Heart left ventricle (tissue), 16 donors: ENCODE data around the gene MTMR4. TPM values are rescaled to one million over a fixed set of nuclear protein-coding genes. Genes with fewer than 3 reads are reported as not detected.

ENCODE experiments used
- ATAC-seq, 4 donors: fragments of 200-7000 bp; cut with Tn5 transposase; one replicate each; pipeline ENCODE4 v1.9.1; 2020 to 2022; ENCODE audit warnings: moderate library complexity in 4 of 4, mild to moderate bottlenecking in 3 of 4, moderate number of reproducible peaks in 1 of 4
- DNase-seq, 5 donors: peaks; one replicate each; pipeline ENCODE4 v3.0.0-alpha.2; 2020
- H3K27ac ChIP-seq, 12 donors: fragments of 200-600 bp; sonication (generic) in 4 of 12; one replicate each; pipeline versions ENCODE4 v1.5.0 to v1.8.0; 2016 to 2022; ENCODE audit warnings: mild to moderate bottlenecking in 2 of 12
- H3K27me3 ChIP-seq, 9 donors: fragments of 200-600 bp; sonication (generic) in 2 of 9; one replicate each; pipeline versions ENCODE4 v1.5.1 to v1.8.0; 2016 to 2022; ENCODE audit warnings: mild to moderate bottlenecking in 3 of 9
- H3K36me3 ChIP-seq, 9 donors: fragments of 200-600 bp; sonication (generic) in 2 of 9; one replicate each; pipeline versions ENCODE4 v1.5.0 to v1.8.0; 2018 to 2022; ENCODE audit warnings: mild to moderate bottlenecking in 2 of 9
- H3K4me1 ChIP-seq, 12 donors: fragments of 200-600 bp; sonication (generic) in 4 of 12; one replicate each; pipeline versions ENCODE4 v1.5.0 to v1.8.0; 2016 to 2022; ENCODE audit warnings: mild to moderate bottlenecking in 3 of 12
- H3K4me3 ChIP-seq, 12 donors: fragments of 200-600 bp; sonication (generic) in 4 of 12; one replicate each; pipeline versions ENCODE4 v1.5.0 to v1.8.0; 2017 to 2022; ENCODE audit warnings: mild to moderate bottlenecking in 9 of 12, moderate library complexity in 4 of 12
- H3K9me3 ChIP-seq, 12 donors: fragments of 200-600 bp; sonication (generic) in 4 of 12; one replicate each; pipeline versions ENCODE4 v1.5.0 to v1.8.0; 2016 to 2022; ENCODE audit warnings: mild to moderate bottlenecking in 1 of 12
- POLR2A ChIP-seq, 2 donors: fragments of 450-650 bp; IDR thresholded peaks; one replicate each; pipeline ENCODE4 v1.6.1; 2017; ENCODE audit warnings: antibody characterized with exemption in 2 of 2, mild to moderate bottlenecking in 2 of 2, moderate library complexity in 2 of 2
- WGBS, 4 donors: extraction: QIAGEN DNeasy Blood & Tissue Kit in 2 of 4; methylation state at CpG; one replicate each; pipeline versions ENCODE4 v1.1.5 to v1.1.7; 2013 to 2018; 5-methylcytosine and 5-hydroxymethylcytosine counted together
- intact Hi-C, 10 donors: fragments of 100-400 bp; cut with DNase I; formaldehyde crosslinking; loops; one replicate each; pipeline versions ENCODE4 v1.11.1 to v1.14.2; 2022
- polyA plus RNA-seq, 2 donors: library from polyadenylated mRNA; stranded (reverse); fragments of 200-250 nt; gene quantifications; one replicate each; pipeline ENCODE4 v1.2.3, GENCODE V29; 2013
- total RNA-seq, 9 donors: library from RNA; depleted of rRNA in 2 of 9; stranded (reverse); fragments of >200 nt in 2 of 9; fragmentation: NEBNext Ultra II Directional in 3 of 9; extraction: Animal tissue kit (Norgen Biotek cat#: 25700) in 3 of 9; gene quantifications; one replicate each; pipeline versions ENCODE4 v1.1.0 to v1.2.4, GENCODE V29; 2016 to 2023
- TF ChIP-seq, protein P1 (sequence below), 12 donors: fragments of 200-600 bp; sonication (generic) in 4 of 12; IDR thresholded peaks; one replicate each; pipeline versions ENCODE4 v1.5.0 to v1.8.0; 2018 to 2022; ENCODE audit warnings: antibody characterized with exemption in 12 of 12, mild to moderate bottlenecking in 5 of 12
- donor health status: ischemic (EF 13 %, LVEDD 7.1; RV severe dilation, severe dysfunction).
- donor health status: healthy with polysubstance abuse.
- donor health status: DM: no; HTN: yes; CAD: no.
- donor health status: DM: no; HTN: no; CAD: no.
- donor health status: ischemic (EF 25% LVEDD 6.9; RV normal size, moderate dysfunction).
- donor health status: ischemic (EF 25% LVEDD 5.7; RV mildly dilated, moderate dysfunction).
- donor health status: healthy.
- donor health status: DM: yes; HTN: yes; CAD: no.
- donor health status: ischemic (EF 35%, LVEDD 5.7; RV mildly dilated, moderate dysfunction).
- donor health status: nonischemic (EF 11% LVEDD 7.7; RV severe dilation, severe dysfunction).
- donor health status: DM: yes; HTN: yes; CAD: no.
- donor health status: PGD.
- donor health status: ischemic (EF 29% LVEDD 5.4; RV normal size, mild dysfunction).
- donor health status: nonischemic (EF 23%, LVEDD 6.1; RV moderate dilation, normal function).

The MTMR4 gene
- total and polyA plus RNA-seq, 11 donors, result 9.1 to 24.9 (median 19.8) TPM

DNA sequence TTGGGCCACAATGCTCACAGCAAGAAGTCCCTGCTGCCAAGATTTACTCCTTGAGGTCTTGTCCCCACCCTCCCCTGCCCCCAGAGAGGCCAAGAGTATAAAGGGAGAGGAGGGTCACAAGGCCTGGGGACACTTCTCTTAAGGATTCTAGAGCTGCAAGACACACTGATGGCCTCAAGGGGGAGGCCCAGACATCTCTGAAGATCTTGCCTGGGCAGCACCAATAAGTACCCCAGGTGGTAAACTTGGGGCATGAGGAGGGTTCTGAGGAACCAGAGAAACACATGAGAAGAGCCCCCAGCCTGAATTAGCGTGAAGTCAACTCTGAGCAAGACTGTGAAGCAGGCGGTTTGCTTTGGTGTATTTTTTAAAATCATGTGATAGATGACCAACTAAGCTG is 26.8 kb upstream of the MTMR4 start:
- WGBS, 4 donors, result 90 to 97% (median 94%) methylated on average over 2 of the region's 2 CpGs
- DNase-seq, result no peak
- no peak overlapping the region for H3K27ac ChIP-seq
- intact Hi-C loops, result loop anchor here in 2 of 10 donors (5.0 kb wide), 2 partner anchors 36 to 46 kb away; no protein-coding TSS in a partner anchor
- peaks cover 7 to 40% (median 25%) of the 10 kb centered on the region in 12 donors for H3K4me1 ChIP-seq
- no peaks in the 10 kb centered on the region for H3K9me3 ChIP-seq
- H3K36me3 ChIP-seq, result no peaks in the 10 kb centered on the region
- TF ChIP-seq POLR2A (IDR thresholded peaks at IDR 0.05), result no peak
- TF ChIP-seq, protein P1, sequence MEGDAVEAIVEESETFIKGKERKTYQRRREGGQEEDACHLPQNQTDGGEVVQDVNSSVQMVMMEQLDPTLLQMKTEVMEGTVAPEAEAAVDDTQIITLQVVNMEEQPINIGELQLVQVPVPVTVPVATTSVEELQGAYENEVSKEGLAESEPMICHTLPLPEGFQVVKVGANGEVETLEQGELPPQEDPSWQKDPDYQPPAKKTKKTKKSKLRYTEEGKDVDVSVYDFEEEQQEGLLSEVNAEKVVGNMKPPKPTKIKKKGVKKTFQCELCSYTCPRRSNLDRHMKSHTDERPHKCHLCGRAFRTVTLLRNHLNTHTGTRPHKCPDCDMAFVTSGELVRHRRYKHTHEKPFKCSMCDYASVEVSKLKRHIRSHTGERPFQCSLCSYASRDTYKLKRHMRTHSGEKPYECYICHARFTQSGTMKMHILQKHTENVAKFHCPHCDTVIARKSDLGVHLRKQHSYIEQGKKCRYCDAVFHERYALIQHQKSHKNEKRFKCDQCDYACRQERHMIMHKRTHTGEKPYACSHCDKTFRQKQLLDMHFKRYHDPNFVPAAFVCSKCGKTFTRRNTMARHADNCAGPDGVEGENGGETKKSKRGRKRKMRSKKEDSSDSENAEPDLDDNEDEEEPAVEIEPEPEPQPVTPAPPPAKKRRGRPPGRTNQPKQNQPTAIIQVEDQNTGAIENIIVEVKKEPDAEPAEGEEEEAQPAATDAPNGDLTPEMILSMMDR (IDR thresholded peaks at IDR 0.05), result peak in 4 of 12 donors; percentile 5 to 26 (median 18)
- ATAC-seq, result no peak
- H3K27me3 ChIP-seq, result no peaks in the 10 kb centered on the region
- no peak overlapping the region for H3K4me3 ChIP-seq

- Histone ChIP-seq H3K9me3 (no peaks in the 10 kb centered on the region), H3K27ac (peak overlapping the region in 10 of 12 donors; percentile 24 to 78 (median 63)), H3K36me3 (no peaks in the 10 kb centered on the region), H3K4me3 (no peak overlapping the region), H3K27me3 (no peaks in the 10 kb centered on the region), H3K4me1 (peaks cover 7 to 51% (median 28%) of the 10 kb centered on the region in 12 donors)
- TF ChIP-seq, protein P1 (IDR thresholded peaks at IDR 0.05), result no peak
- no peak for TF ChIP-seq POLR2A (IDR thresholded peaks at IDR 0.05)
- ATAC-seq (no peak), DNase-seq (no peak)
- intact Hi-C loops, result loop anchor here in 5 of 10 donors (5.0 to 10.0 kb wide), 3 partner anchors 38 to 145 kb away; no protein-coding TSS in a partner anchor
These were observed 25.3 kb upstream of the MTMR4 start for GRCh38 chr17:58539698-58540097.

DNA sequence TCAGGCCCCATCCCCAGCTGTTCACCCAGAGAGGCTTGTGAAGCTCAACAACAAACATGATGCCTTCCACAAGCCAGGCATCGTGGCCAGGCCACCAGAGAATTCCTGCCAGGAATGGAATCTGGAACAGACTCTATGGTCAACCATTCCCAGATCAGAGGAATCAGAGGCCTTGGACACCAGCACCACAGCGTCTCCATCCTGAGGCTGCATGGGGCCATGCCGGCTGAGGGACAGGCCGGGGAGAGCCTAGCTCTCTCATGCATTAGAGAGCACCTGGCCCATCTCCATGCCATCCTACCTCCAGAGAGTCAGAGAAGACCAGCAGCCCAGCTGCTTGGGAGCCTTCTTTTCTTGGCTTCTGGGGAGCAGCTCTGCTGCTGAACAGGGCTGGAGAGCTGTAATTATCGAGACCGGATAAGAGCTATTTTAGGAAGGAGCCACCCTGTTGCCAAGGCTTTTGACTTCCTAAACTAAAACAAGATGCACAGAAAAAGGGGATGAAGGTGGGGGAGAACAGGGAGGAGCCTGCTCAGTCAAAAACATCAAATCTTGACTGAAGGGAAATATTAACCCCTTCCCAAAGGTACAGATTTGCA is 24.5 kb upstream of the MTMR4 start:
- no peak for TF ChIP-seq POLR2A (IDR thresholded peaks at IDR 0.05)
- TF ChIP-seq, protein P1 (IDR thresholded peaks at IDR 0.05), result no peak
- intact Hi-C loops, result loop anchor here in 3 of 10 donors (5.0 to 10.0 kb wide), 2 partner anchors 38 to 146 kb away; no protein-coding TSS in a partner anchor
- WGBS, 4 donors, result 16 to 30% (median 18%) methylated on average over 4 to 6 of the region's 6 CpGs
- no peaks in the 10 kb centered on the region for H3K9me3 ChIP-seq
- ATAC-seq (peak; percentile 43 to 68 (median 56)), DNase-seq (no peak)
- peak overlapping the region in 3 of 12 donors; percentile 17 to 34 (median 23) for H3K4me3 ChIP-seq
- no peaks in the 10 kb centered on the region for H3K36me3 ChIP-seq
- peak overlapping the region in 11 of 12 donors; percentile 2 to 78 (median 57) for H3K27ac ChIP-seq
- H3K4me1 ChIP-seq, result peaks cover 7 to 58% (median 31%) of the 10 kb centered on the region in 12 donors
- no peaks in the 10 kb centered on the region for H3K27me3 ChIP-seq

DNA sequence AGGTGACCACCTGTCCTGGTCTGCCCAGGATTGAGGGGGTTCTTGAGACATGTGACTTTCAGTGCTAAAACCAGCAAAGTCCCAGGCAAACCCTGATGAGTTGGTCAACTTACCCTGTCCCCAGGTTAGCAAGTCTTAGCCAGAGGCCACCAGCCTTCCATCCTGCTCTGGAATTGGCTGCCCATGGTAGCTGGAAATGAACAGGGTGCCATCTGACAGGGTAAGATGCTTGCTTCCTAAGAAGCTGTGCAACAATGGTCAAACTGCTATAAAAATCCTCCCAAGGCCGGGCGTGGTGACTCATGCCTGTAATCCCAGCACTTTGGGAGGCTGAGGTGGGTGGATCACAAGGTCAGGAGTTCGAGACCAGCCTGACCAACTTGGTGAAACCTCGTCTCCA is 22.8 kb upstream of the MTMR4 start:
- ATAC-seq (no peak), DNase-seq (no peak)
- TF ChIP-seq, protein P1 (IDR thresholded peaks at IDR 0.05), result no peak
- no peak for TF ChIP-seq POLR2A (IDR thresholded peaks at IDR 0.05)
- 79 to 96% (median 88%) methylated on average over 4 of the region's 4 CpGs for WGBS, 4 donors
- no peaks in the 10 kb centered on the region for H3K27me3 ChIP-seq
- no peak overlapping the region for H3K27ac ChIP-seq
- no peaks in the 10 kb centered on the region for H3K9me3 ChIP-seq
- H3K36me3 ChIP-seq, result no peaks in the 10 kb centered on the region
- intact Hi-C loops, result loop anchor here in 3 of 10 donors (5.0 to 10.0 kb wide), 2 partner anchors 40 to 148 kb away; no protein-coding TSS in a partner anchor
- no peak overlapping the region for H3K4me3 ChIP-seq
- peaks cover 7 to 70% (median 36%) of the 10 kb centered on the region in 12 donors for H3K4me1 ChIP-seq
